GM12874 (cell line): Measurements from ENCODE around the gene CDC42SE2.

Experiments
- TF ChIP-seq, protein P1 (sequence below): IDR thresholded peaks from 2 replicates; pipeline ENCODE4 v1.5.1; 2011; ENCODE audit warnings: low read depth, mild to moderate bottlenecking, control low read depth, low read length, moderate library complexity; ENCODE audit not compliant: insufficient read depth

Gene CDC42SE2

DNA sequence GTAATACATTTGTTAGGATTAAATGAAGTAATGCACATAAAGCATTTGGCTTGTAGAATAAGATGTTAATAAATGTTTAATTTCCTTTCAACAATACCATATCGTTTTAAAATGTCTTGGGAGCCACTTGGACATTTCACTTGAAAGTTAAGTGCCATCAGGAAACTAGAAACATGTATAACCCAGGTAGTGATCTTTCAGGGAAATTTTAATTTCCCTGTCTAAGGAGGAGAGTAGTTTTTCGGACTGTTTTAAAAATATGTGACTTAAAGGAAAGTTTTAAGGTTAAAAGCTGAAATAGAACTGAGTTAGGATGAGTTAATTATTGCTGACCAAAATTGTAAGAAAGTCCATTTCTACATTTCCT, 18.0 kb downstream of the CDC42SE2 start:
- TF ChIP-seq, protein P1, sequence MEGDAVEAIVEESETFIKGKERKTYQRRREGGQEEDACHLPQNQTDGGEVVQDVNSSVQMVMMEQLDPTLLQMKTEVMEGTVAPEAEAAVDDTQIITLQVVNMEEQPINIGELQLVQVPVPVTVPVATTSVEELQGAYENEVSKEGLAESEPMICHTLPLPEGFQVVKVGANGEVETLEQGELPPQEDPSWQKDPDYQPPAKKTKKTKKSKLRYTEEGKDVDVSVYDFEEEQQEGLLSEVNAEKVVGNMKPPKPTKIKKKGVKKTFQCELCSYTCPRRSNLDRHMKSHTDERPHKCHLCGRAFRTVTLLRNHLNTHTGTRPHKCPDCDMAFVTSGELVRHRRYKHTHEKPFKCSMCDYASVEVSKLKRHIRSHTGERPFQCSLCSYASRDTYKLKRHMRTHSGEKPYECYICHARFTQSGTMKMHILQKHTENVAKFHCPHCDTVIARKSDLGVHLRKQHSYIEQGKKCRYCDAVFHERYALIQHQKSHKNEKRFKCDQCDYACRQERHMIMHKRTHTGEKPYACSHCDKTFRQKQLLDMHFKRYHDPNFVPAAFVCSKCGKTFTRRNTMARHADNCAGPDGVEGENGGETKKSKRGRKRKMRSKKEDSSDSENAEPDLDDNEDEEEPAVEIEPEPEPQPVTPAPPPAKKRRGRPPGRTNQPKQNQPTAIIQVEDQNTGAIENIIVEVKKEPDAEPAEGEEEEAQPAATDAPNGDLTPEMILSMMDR, result no peak

DNA sequence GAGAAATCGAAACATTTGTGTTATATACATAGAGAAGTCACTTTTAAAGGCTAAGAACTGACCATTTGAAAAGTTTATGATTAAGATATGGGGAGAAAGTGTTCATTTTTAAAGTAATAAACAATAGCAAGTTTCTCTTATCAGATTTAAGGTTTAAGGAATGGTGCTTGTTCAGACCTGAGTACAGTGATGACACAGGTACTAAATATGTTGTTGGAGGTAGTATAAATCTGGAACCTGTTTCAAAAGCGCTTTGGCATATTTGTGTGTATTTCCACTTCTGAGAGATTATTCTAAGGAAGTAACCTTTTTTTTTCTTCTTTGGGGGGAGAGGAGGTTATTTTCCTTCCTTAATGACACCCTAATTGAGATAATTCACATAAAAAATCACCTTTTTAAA, 18.4 kb downstream of the CDC42SE2 start:
- TF ChIP-seq, protein P1, result no peak

DNA sequence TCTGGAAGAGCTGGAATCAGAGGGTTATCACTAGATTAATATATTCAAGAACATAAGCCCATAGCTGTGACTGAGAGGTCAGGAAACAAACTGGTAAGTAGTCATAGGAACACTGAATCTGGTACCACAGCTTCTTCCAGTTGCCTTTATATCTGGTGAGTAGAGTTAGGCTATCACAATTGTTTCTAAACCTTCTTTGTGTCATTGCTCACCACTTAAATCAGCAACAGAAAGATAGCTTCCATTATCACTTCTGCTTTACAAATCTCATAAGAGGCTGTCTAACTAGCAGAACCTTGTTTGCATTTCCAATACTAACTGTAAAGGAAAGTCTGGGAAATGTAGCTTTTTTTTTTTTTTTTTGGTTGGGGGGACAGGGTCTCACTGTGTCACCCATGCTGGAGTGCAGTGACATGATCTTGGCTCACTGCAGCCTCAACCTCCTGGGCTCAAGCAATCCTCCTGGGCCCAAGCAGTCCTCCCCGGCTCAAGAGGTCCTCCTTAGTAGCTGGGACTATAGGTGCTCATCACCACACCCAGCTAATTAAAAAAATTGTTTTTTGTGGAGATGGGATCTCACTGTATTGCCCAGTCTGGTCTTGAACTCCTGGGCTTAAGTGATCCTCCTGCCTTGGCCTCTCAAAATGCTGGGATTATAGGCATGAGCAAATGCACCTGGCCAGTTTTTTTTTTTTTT, 22.0 kb downstream of the CDC42SE2 start:
- TF ChIP-seq, protein P1, result no peak

DNA sequence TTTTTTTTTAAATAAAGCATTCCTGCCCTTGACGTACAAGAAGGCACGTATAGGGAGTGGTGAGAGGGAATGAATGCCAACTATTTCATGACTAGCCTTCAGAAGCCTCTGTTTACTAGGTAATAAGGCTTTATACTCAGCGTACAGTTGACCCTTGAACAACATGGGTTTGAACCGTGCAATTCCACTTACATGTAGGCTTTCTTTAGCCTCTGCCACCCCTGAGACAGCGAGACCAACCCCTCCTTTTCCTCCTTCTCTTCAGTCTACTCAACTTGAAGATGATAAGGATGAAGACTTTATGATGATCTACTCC, 22.5 kb downstream of the CDC42SE2 start:
- TF ChIP-seq, protein P1, result no peak

DNA sequence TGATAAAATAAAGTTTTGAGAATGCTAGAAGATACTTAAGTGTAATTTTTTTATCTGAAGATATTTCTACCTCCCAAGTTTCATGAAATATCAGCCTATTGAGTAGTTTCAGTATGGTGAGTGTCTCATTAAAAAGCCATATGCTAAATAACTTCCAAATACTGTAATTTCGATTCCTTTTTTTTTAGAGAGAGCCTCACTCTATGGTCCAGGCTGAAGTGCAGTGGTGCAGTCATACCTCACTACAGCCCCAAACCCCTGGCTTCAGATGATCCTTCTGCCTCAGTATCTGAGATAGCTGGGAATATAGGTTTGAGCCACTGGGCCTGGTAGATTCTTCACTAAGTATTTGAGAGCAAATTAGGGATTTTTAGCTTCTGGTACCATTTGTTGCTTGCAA, 24.5 kb downstream of the CDC42SE2 start:
- TF ChIP-seq, protein P1, result no peak

DNA sequence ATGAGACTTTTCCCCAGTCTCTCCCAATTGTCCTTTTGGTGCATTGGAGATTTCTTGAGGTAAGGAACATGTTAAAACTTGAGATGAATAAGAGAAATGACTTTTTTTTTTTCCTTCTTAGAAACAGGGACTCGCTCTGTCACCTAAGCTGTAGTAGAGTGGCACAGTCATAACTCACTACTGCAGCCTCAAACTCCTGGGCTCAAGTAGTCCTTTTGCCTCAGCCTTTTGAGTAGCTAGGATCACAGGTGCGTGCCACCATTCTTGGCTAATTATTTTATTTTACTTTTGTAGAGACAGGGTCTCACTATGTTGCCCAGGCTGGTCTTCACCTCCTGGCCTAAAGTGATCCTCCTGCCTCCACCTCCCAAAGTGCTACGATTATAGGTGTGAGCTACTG, 25.9 kb downstream of the CDC42SE2 start:
- TF ChIP-seq, protein P1, result no peak

DNA sequence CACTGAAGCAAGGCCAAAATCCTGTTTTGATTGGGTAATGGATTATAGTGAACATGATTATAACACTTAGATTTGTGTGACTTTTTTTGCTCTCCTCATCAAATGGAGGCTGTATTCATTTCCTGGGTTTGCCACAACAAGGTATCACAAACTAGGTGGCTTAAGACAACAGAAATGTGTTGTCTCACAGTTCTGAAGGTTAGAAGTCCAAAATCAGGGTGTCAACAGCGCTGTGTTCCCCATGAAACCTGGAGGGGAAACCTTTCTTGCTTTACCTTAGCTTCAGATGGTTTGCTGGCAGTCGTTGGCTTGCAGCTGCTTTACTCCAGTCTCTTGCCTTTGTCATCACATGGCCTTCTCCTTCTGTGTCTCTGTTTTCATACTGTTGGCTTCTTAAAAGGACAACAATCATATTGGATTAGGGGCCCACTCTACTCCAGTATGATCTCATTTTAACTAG, 32.4 kb downstream of the CDC42SE2 start:
- TF ChIP-seq, protein P1, result no peak
